NCI-H748 (cell line): ENCODE results near the gene PRELID2.
"Not testable (repeated sequence)": the region's sequence is repeated elsewhere in the genome, so short reads cannot be mapped to it uniquely, and the experiment has no call there.

ENCODE experiments used
- DNase-seq: peaks from one replicate; lab custom pipeline; 2025; ENCODE audit not compliant: unreplicated experiment; lab: John Stamatoyannopoulos, UW

The PRELID2 gene

GRCh38 chr5:145752947-145753346 is 82.2 kb downstream of the PRELID2 start:
- no peak for DNase-seq

- DNase-seq: no peak
Measured at GRCh38 chr5:145752534-145752933, 82.6 kb downstream of the PRELID2 start.

GRCh38 chr5:145750199-145750598 is 84.9 kb downstream of the PRELID2 start:
- no peak for DNase-seq

GRCh38 chr5:145743396-145744061 is 91.6 kb downstream of the PRELID2 start:
- DNase-seq: peak; percentile 7

- DNase-seq: no peak
Measured at GRCh38 chr5:145739843-145740242, 95.3 kb downstream of the PRELID2 start.

- no peak for DNase-seq
Measured at GRCh38 chr5:145738227-145738626, 96.9 kb downstream of the PRELID2 start.

- no peak for DNase-seq
Measured at GRCh38 chr5:145737578-145737977, 97.6 kb downstream of the PRELID2 start.

- not testable (repeated sequence) for DNase-seq
Measured at GRCh38 chr5:145729956-145730355, 105.2 kb downstream of the PRELID2 start.

- DNase-seq: no peak
Measured at GRCh38 chr5:145723516-145723915, 111.6 kb downstream of the PRELID2 start.

GRCh38 chr5:145718956-145719355 is 116.2 kb downstream of the PRELID2 start:
- DNase-seq: peak; percentile 46

- no peak for DNase-seq
Measured at GRCh38 chr5:145715412-145715811, 119.7 kb downstream of the PRELID2 start.

GRCh38 chr5:145712245-145712644 is 122.9 kb downstream of the PRELID2 start:
- no peak for DNase-seq

- DNase-seq: no peak
Measured at GRCh38 chr5:145711417-145711816, 123.7 kb downstream of the PRELID2 start.
